Fibroblast of skin of left biceps (primary cell): ENCODE data around the gene GLRA1.

Experiments used
- DNase-seq, 2 experiments: peaks; one replicate each; pipeline ENCODE4 v3.0.0-alpha.2; 2013; ENCODE audit warnings: low read depth in 2 of 2

The GLRA1 gene

DNA sequence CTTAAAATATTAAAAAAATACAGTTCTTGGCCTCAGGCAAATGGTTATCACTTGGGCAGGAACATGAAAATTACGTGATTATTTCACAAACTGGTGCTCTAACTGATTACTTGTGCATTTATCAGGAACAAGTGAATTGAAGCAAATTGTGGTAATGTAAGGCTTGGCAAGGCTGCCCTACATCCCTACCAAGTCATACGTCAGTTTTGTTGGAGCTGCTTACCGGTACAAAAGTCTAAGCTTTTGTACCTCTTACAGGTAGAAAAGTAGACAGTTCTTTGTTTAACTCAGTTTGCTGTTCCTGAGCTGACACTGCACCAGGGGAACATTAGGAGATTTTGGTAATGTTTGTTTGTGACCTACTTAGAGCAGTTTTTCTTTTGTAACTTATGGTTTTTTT lies 150.7 kb downstream of the GLRA1 start:
- DNase-seq: no peak

DNA sequence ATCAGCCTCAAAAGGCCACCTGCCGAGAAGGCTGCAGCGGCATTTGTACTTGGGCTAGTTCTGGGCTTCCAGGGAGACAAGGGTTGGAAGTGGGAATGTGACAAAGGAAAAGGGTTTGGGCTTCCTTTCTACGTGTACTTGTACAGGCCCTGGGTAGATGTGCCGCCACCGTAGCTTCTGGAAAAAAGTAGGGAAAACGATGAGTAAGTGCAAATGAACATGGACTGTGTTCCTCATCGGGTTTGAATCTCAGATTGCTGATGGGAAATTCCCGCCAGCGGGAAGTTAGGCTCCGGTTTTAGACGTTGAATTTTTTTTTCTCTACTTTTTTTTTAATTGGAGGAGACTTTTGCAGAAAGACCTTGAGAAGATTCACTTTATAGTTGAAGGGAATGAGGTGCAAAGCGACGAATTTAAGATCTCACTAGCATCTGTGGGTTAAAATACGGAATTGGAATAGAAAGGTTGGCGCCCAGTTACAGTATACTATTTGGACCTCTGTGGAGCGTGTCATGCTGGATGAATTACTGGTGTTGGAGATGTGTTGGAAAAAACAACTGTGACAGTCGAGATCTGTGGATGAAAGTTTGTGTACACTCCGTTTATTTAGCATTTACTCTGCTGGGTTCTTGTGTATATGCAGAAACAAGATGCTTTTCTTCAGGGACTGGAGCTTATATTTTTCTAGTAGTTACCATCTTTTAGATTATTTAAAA lies 151.6 kb downstream of the GLRA1 start:
- no peak for DNase-seq
